ENCODE results near the gene MUC5AC.

- TF ChIP-seq, protein P1, sequence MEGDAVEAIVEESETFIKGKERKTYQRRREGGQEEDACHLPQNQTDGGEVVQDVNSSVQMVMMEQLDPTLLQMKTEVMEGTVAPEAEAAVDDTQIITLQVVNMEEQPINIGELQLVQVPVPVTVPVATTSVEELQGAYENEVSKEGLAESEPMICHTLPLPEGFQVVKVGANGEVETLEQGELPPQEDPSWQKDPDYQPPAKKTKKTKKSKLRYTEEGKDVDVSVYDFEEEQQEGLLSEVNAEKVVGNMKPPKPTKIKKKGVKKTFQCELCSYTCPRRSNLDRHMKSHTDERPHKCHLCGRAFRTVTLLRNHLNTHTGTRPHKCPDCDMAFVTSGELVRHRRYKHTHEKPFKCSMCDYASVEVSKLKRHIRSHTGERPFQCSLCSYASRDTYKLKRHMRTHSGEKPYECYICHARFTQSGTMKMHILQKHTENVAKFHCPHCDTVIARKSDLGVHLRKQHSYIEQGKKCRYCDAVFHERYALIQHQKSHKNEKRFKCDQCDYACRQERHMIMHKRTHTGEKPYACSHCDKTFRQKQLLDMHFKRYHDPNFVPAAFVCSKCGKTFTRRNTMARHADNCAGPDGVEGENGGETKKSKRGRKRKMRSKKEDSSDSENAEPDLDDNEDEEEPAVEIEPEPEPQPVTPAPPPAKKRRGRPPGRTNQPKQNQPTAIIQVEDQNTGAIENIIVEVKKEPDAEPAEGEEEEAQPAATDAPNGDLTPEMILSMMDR (IDR thresholded peaks at IDR 0.05): no peak
- no peak for TF ChIP-seq POLR2A (IDR thresholded peaks at IDR 0.05)
Measured at GRCh38 chr11:1227551-1228100, 69.9 kb downstream of the MUC5AC start.
